K562 (cell line): ENCODE results near the gene ZSCAN22. TPM values are rescaled to one million over a fixed set of nuclear protein-coding genes. Genes with fewer than 3 reads are reported as not detected.

Source experiments
- BHLHE40 ChIP-seq: IDR thresholded peaks from 2 replicates; pipeline ENCODE4 v1.6.1; 2011; ENCODE audit warnings: low read length, improper control_type of control experiment
- CHD4 ChIP-seq: fragments of 200-600 bp; sonication (generic); IDR thresholded peaks from 3 replicates; pipeline ENCODE4 v1.6.1; 2012; ENCODE audit warnings: low read depth, mild to moderate bottlenecking, mixed read lengths, low read length, inconsistent platforms; ENCODE audit not compliant: insufficient read depth, insufficient replicate concordance, poor library complexity, severe bottlenecking
- FIP1L1 ChIP-seq: fragments of 200-400 bp; formaldehyde crosslinking; IDR thresholded peaks from 2 replicates; pipeline ENCODE4 v1.6.1; 2018; ENCODE audit warnings: mild to moderate bottlenecking, low read depth, low read length; ENCODE audit not compliant: poor library complexity, severe bottlenecking
- GABPB1 ChIP-seq: sonication (generic); formaldehyde crosslinking; IDR thresholded peaks from 2 replicates; pipeline ENCODE4 v1.8.0; 2022; ENCODE audit warnings: mild to moderate bottlenecking, missing genetic modification reagents
- HDAC1 ChIP-seq, 2 experiments: fragments of 450-650 bp; IDR thresholded peaks; 2 replicates each; pipeline ENCODE4 v1.6.1; 2016 to 2017; ENCODE audit warnings: inconsistent platforms in 1 of 2, mild to moderate bottlenecking in 1 of 2, moderate library complexity in 1 of 2
- MCM2 ChIP-seq: fragments of 450-650 bp; IDR thresholded peaks from 2 replicates; pipeline ENCODE4 v1.6.1; 2017; ENCODE audit warnings: low read depth, mild to moderate bottlenecking
- PATZ1 ChIP-seq: fragments of 250-450 bp; sonication (Bioruptor Pico); IDR thresholded peaks from 2 replicates; pipeline ENCODE4 v1.5.0; 2020; ENCODE audit warnings: mild to moderate bottlenecking, borderline replicate concordance
- PBX2 ChIP-seq, 2 experiments: IDR thresholded peaks in 1 of 2; conservative IDR thresholded peaks in 1 of 2; 2 replicates each; pipeline ENCODE4 v1.6.1; 2016; ENCODE audit warnings: low read depth in 2 of 2, mild to moderate bottlenecking in 1 of 2, missing compliant biosample characterization in 1 of 2, missing genetic modification characterization in 1 of 2, moderate library complexity in 1 of 2
- PKNOX1 ChIP-seq: fragments of 450-650 bp; IDR thresholded peaks from 2 replicates; pipeline ENCODE4 v1.6.1; 2016
- SRSF1 ChIP-seq: fragments of 200-400 bp; formaldehyde crosslinking; IDR thresholded peaks from 2 replicates; pipeline ENCODE4 v1.6.1; 2017; ENCODE audit warnings: mild to moderate bottlenecking, low read depth, low read length, moderate library complexity
- SRSF3 ChIP-seq: fragments of 200-400 bp; formaldehyde crosslinking; IDR thresholded peaks from 2 replicates; pipeline ENCODE4 v1.6.1; 2016; ENCODE audit warnings: mild to moderate bottlenecking, low read length, moderate library complexity; ENCODE audit not compliant: insufficient read depth
- ZNF354B ChIP-seq: fragments of 250-450 bp; sonication (Bioruptor Pico); IDR thresholded peaks from 2 replicates; pipeline ENCODE4 v1.4.0; 2020
- ZNF561 ChIP-seq: fragments of 450-650 bp; formaldehyde crosslinking; conservative IDR thresholded peaks from 2 replicates; pipeline ENCODE4 v1.4.0; 2020; ENCODE audit warnings: mild to moderate bottlenecking, moderate library complexity
- polyA plus RNA-seq, 8 experiments: library from polyadenylated mRNA; depleted of rRNA in 4 of 8; stranded (reverse) in 5 of 8; unstranded in 3 of 8; fragments of >200 nt; fragmentation: Nextera tagmentation in 2 of 8; fragmentation: Illumina TruSeq in 1 of 8; extraction: Ambion mirVana in 2 of 8; extraction: Trizol in 1 of 8; gene quantifications; 2 replicates each; pipeline versions ENCODE4 v1.2.1 to v1.2.3, GENCODE V29; 2011 to 2014; ENCODE audit warnings: inconsistent platforms in 1 of 8, missing spikeins in 1 of 8
- total RNA-seq, 7 experiments: library from RNA; depleted of rRNA in 6 of 7; stranded (reverse); fragments of >200 nt in 6 of 7; fragmentation: Illumina TruSeq in 2 of 7; extraction: Trizol in 2 of 7; gene quantifications; 2 replicates each; pipeline versions ENCODE4 v1.2.1 to v1.2.3, GENCODE V29; 2011 to 2021; ENCODE audit warnings: low replicate concordance in 1 of 7
- TF ChIP-seq, protein P1 (sequence below): fragments of 450-650 bp; IDR thresholded peaks from 2 replicates; pipeline ENCODE4 v1.6.1; 2016; ENCODE audit warnings: mild to moderate bottlenecking
- TF ChIP-seq, protein P2 (sequence below): fragments of 450-650 bp; formaldehyde crosslinking; IDR thresholded peaks from 2 replicates; pipeline ENCODE4 v1.4.0; 2022; ENCODE audit warnings: mild to moderate bottlenecking, moderate library complexity

ZSCAN22 gene
- total and polyA plus RNA-seq, 9 of the 15 experiments (the other 6 are each of a cell fraction or from before 2014, with no cell fraction given): 0.98 to 5.3 (median 3.0) TPM

DNA sequence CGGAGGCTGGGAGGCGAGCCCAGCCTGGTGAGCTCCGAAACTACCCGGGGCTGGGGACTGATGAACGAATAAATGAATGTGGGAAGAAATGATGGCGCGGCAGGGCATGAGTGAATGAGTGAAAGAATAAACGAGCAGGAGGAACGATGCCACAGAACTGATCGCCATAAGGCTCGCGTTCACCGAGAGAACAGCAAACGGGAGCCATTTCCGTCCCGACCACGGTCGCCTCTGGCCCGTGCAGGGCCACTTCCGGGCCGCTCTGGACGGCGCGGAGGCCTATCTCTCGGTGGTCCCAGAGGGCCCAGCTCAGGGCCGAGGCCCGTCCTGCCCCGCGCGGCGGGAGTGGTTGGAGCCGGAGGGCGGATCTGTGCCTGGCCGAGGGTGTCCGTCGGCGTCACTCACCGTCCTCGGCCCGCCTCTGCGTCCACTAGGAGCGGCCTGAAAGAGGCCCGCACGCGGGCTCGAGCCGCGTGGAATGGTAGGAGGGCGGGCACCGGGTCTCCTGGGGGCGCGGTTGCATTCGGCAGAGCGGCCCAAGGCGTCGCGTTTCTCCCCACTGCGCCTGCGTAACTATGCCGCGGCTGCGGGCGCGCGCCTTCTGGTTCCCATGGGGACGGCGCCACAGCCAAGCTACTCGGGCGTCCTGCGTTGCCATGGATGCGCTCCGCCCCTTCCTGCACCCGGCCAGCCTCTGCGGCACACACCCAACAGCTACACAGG, 35.6 kb downstream of the ZSCAN22 start, which contains the start of gene ZNF497 (continued):
- TF ChIP-seq PBX2 (CRISPR knock-in tag; IDR thresholded peaks at IDR 0.05; ENCODE audit: low read depth) (peak; percentile 35; the same call in 1 of the 2 replicates), PBX2 (tag; conservative IDR thresholded peaks at IDR 0.05; ENCODE audit: low read depth) (no peak), SRSF1 (no peak), HDAC1 (IDR thresholded peaks at IDR 0.05) (peak; percentile 6 to 98; a peak in 2 of 4 replicates), SRSF3 (no peak), FIP1L1 (peak; percentile 70), PKNOX1 (peak; percentile 92), MCM2 (no peak), GABPB1 (CRISPR knock-in tag) (peak; percentile 95), CHD4 (no peak), ZNF354B (CRISPR knock-in tag) (no peak), BHLHE40 (peak; percentile 81), PATZ1 (CRISPR knock-in tag) (no peak), ZNF561 (CRISPR knock-in tag) (no peak)
- TF ChIP-seq, protein P1, sequence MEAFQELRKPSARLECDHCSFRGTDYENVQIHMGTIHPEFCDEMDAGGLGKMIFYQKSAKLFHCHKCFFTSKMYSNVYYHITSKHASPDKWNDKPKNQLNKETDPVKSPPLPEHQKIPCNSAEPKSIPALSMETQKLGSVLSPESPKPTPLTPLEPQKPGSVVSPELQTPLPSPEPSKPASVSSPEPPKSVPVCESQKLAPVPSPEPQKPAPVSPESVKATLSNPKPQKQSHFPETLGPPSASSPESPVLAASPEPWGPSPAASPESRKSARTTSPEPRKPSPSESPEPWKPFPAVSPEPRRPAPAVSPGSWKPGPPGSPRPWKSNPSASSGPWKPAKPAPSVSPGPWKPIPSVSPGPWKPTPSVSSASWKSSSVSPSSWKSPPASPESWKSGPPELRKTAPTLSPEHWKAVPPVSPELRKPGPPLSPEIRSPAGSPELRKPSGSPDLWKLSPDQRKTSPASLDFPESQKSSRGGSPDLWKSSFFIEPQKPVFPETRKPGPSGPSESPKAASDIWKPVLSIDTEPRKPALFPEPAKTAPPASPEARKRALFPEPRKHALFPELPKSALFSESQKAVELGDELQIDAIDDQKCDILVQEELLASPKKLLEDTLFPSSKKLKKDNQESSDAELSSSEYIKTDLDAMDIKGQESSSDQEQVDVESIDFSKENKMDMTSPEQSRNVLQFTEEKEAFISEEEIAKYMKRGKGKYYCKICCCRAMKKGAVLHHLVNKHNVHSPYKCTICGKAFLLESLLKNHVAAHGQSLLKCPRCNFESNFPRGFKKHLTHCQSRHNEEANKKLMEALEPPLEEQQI: no peak
- TF ChIP-seq, protein P2, sequence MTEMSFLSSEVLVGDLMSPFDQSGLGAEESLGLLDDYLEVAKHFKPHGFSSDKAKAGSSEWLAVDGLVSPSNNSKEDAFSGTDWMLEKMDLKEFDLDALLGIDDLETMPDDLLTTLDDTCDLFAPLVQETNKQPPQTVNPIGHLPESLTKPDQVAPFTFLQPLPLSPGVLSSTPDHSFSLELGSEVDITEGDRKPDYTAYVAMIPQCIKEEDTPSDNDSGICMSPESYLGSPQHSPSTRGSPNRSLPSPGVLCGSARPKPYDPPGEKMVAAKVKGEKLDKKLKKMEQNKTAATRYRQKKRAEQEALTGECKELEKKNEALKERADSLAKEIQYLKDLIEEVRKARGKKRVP (CRISPR knock-in tag): no peak
